HL-60 (cell line): ENCODE measurements around the gene MAST3.

ENCODE experiments used
- DNase-seq, 2 experiments: peaks; one replicate each; pipeline ENCODE4 v3.0.0-alpha.2; 2010 to 2020; ENCODE audit warnings: low read depth in 1 of 2, low spot score in 1 of 2
- H3K27ac ChIP-seq: fragments of 250-450 bp; sonication (Bioruptor Pico); replicated peaks from 2 replicates; pipeline ENCODE4 v1.5.1; 2020; ENCODE audit warnings: mild to moderate bottlenecking, moderate library complexity
- H3K27me3 ChIP-seq: fragments of 250-450 bp; sonication (Bioruptor Pico); 2 replicates; pipeline ENCODE4 v1.5.1; 2021; ENCODE audit warnings: mild to moderate bottlenecking, moderate library complexity; ENCODE audit not compliant: insufficient read depth, poor library complexity, severe bottlenecking
- H3K4me3 ChIP-seq: replicated peaks from 2 replicates; pipeline ENCODE4 v1.5.1; 2011; ENCODE audit warnings: mild to moderate bottlenecking, control low read depth, low read length; ENCODE audit not compliant: insufficient read depth
- GABPA ChIP-seq: IDR thresholded peaks from 2 replicates; pipeline ENCODE4 v1.6.1; 2012; ENCODE audit warnings: low read depth
- POLR2AphosphoS5 ChIP-seq: IDR thresholded peaks from 2 replicates; pipeline ENCODE4 v1.6.1; 2012; ENCODE audit warnings: low read depth
- REST ChIP-seq: IDR thresholded peaks from 2 replicates; pipeline ENCODE4 v1.6.1; 2012; ENCODE audit warnings: low read depth; ENCODE audit not compliant: insufficient replicate concordance
- SPI1 ChIP-seq: IDR thresholded peaks from 2 replicates; pipeline ENCODE4 v1.6.1; 2012; ENCODE audit warnings: low read depth, mild to moderate bottlenecking, borderline replicate concordance
- TF ChIP-seq, protein P1 (sequence below): IDR thresholded peaks from one replicate; pipeline ENCODE4 v1.5.1; 2011; ENCODE audit warnings: low read length, control low read depth, inconsistent platforms; ENCODE audit not compliant: insufficient read depth

MAST3 gene

GRCh38 chr19:18198374-18198773 lies 100.8 kb downstream of the MAST3 start:
- H3K27me3 ChIP-seq = no peaks in the 10 kb centered on the region
- DNase-seq = no peak
- TF ChIP-seq POLR2AphosphoS5 (no peak), SPI1 (no peak), REST (no peak), GABPA (no peak)
- TF ChIP-seq, protein P1, sequence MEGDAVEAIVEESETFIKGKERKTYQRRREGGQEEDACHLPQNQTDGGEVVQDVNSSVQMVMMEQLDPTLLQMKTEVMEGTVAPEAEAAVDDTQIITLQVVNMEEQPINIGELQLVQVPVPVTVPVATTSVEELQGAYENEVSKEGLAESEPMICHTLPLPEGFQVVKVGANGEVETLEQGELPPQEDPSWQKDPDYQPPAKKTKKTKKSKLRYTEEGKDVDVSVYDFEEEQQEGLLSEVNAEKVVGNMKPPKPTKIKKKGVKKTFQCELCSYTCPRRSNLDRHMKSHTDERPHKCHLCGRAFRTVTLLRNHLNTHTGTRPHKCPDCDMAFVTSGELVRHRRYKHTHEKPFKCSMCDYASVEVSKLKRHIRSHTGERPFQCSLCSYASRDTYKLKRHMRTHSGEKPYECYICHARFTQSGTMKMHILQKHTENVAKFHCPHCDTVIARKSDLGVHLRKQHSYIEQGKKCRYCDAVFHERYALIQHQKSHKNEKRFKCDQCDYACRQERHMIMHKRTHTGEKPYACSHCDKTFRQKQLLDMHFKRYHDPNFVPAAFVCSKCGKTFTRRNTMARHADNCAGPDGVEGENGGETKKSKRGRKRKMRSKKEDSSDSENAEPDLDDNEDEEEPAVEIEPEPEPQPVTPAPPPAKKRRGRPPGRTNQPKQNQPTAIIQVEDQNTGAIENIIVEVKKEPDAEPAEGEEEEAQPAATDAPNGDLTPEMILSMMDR = no peak
- H3K4me3 ChIP-seq = no peak overlapping the region
- H3K27ac ChIP-seq = no peak overlapping the region
